ENCODE data around the gene NR4A1.
A peak's percentile ranks its signal among the peaks of the same experiment; 100 is the strongest.

NR4A1 gene

GRCh38 chr12:52050758-52051541 lies at the start of gene NR4A1:
TSS of gene NR4A1 (plus strand) at chr12:52051442. CDS start at chr12:52054329, 2,887 bp downstream.
- DNase-seq (ENCODE audit: low read depth) = peak; percentile 98

GRCh38 chr12:52003016-52003550 lies 48.2 kb upstream of the NR4A1 start:
- DNase-seq (ENCODE audit: low read depth) = no peak

GRCh38 chr12:52003591-52003990 lies 47.7 kb upstream of the NR4A1 start:
- DNase-seq (ENCODE audit: low read depth) = no peak

GRCh38 chr12:52004042-52004648 lies 47.1 kb upstream of the NR4A1 start:
- no peak for DNase-seq (ENCODE audit: low read depth)

- no peak for DNase-seq (ENCODE audit: low read depth)
Observed at GRCh38 chr12:52005218-52005902, 45.9 kb upstream of the NR4A1 start.

- DNase-seq (ENCODE audit: low read depth) = no peak
Observed at GRCh38 chr12:52005903-52006703, 45.1 kb upstream of the NR4A1 start.

- peak; percentile 57 for DNase-seq (ENCODE audit: low read depth)
Observed at GRCh38 chr12:52006726-52007157, 44.5 kb upstream of the NR4A1 start, which contains the start of gene TAMALIN. TSS of gene TAMALIN (plus strand) at chr12:52006946. CDS start at chr12:52007020, 74 bp downstream.

- no peak for DNase-seq (ENCODE audit: low read depth)
Observed at GRCh38 chr12:52007158-52007921, 43.9 kb upstream of the NR4A1 start.

GRCh38 chr12:52007982-52008510 lies 43.2 kb upstream of the NR4A1 start:
- DNase-seq (ENCODE audit: low read depth) = no peak

- DNase-seq (ENCODE audit: low read depth) = no peak
Observed at GRCh38 chr12:52009081-52009751, 42.0 kb upstream of the NR4A1 start.

- no peak for DNase-seq (ENCODE audit: low read depth)
Observed at GRCh38 chr12:52010152-52010622, 41.1 kb upstream of the NR4A1 start.

GRCh38 chr12:52010692-52011601 lies 40.3 kb upstream of the NR4A1 start:
- no peak for DNase-seq (ENCODE audit: low read depth)

- no peak for DNase-seq (ENCODE audit: low read depth)
Observed at GRCh38 chr12:52011602-52012214, 39.5 kb upstream of the NR4A1 start.

- no peak for DNase-seq (ENCODE audit: low read depth)
Observed at GRCh38 chr12:52013626-52014310, 37.5 kb upstream of the NR4A1 start.

GRCh38 chr12:52014567-52015530 lies 36.4 kb upstream of the NR4A1 start:
- no peak for DNase-seq (ENCODE audit: low read depth)

- no peak for DNase-seq (ENCODE audit: low read depth)
Observed at GRCh38 chr12:52015532-52016041, 35.7 kb upstream of the NR4A1 start.

Data from stimulated activated CD8-positive, alpha-beta memory T cell treated with anti-CD3 and anti-CD28 coated beads, Interleukin-15, amount 100 ng/mL, for 1 hour (primary cell).